Activated CD4-positive, alpha-beta T cell treated with anti-CD3 and anti-CD28 coated beads for 36 hours (primary cell): ENCODE data around the gene ADAMTS20. TPM values are rescaled to one million over a fixed set of nuclear protein-coding genes. Genes with fewer than 3 reads are reported as not detected.

Source experiments
- ATAC-seq: fragments of 200-7000 bp; cut with Tn5 transposase; one replicate; pipeline ENCODE4 v1.10.0; 2021; ENCODE audit warnings: mild to moderate bottlenecking, moderate library complexity
- CTCF ChIA-PET: fragments of 350-600 bp; sonication (Branson Sonifier 250); formaldehyde crosslinking; loops from one replicate; lab custom pipeline; 2021; ENCODE audit warnings: antibody characterized with exemption; lab: Charles Lee
- POLR2A ChIA-PET: fragments of 350-600 bp; sonication (Branson Sonifier 250); formaldehyde crosslinking; loops from one replicate; lab custom pipeline; 2021; ENCODE audit warnings: antibody characterized with exemption, inconsistent platforms; lab: Charles Lee
- DNase-seq: peaks from one replicate; pipeline ENCODE4 v3.0.0-alpha.2; 2020
- H3K27ac Mint-ChIP-seq: one replicate; pipeline ENCODE4 v1.8.0; 2021; ENCODE audit warnings: mixed read lengths
- H3K27me3 Mint-ChIP-seq: one replicate; pipeline ENCODE4 v1.8.0; 2021; ENCODE audit warnings: mixed read lengths
- H3K36me3 Mint-ChIP-seq: one replicate; pipeline ENCODE4 v1.8.0; 2021; ENCODE audit warnings: low read depth, mixed read lengths
- H3K4me1 Mint-ChIP-seq: one replicate; pipeline ENCODE4 v1.8.0; 2021; ENCODE audit warnings: mixed read lengths
- H3K4me3 Mint-ChIP-seq: one replicate; pipeline ENCODE4 v1.8.0; 2021; ENCODE audit warnings: mild to moderate bottlenecking, moderate library complexity, mixed read lengths
- H3K9me3 Mint-ChIP-seq: one replicate; pipeline ENCODE4 v1.8.0; 2021; ENCODE audit warnings: low read depth, mixed read lengths
- intact Hi-C, 2 experiments: fragments of 100-400 bp; cut with DNase I in 1 of 2; cut with micrococcal nuclease in 1 of 2; formaldehyde crosslinking; loops; one replicate each; pipeline versions ENCODE4 v1.14.2 to v1.15.1; 2022 to 2024; cut with DNase I, micrococcal nuclease
- total RNA-seq, 2 experiments: library from RNA; stranded (reverse); gene quantifications; one replicate each; pipeline ENCODE4 v1.2.3, GENCODE V29; 2021

Gene ADAMTS20
- total RNA-seq, 2 experiments from 2014 or later, result not detected

GRCh38 chr12:43333644-43334043 lies 218.4 kb downstream of the ADAMTS20 start:
- no peaks in the 10 kb centered on the region for H3K9me3 Mint-ChIP-seq
- intact Hi-C loops, result no loop called here
- peaks cover 2% of the 10 kb centered on the region for H3K4me1 Mint-ChIP-seq
- no peaks in the 10 kb centered on the region for H3K36me3 Mint-ChIP-seq
- H3K4me3 Mint-ChIP-seq, result no peak overlapping the region
- ATAC-seq (no peak), DNase-seq (no peak)
- ChIA-PET CTCF (no interaction called here), POLR2A (no interaction called here)
- H3K27me3 Mint-ChIP-seq, result peaks cover 4% of the 10 kb centered on the region
- H3K27ac Mint-ChIP-seq, result no peak overlapping the region

- Mint-ChIP-seq H3K9me3 (no peaks in the 10 kb centered on the region), H3K27ac (no peak overlapping the region), H3K4me3 (no peak overlapping the region), H3K36me3 (no peaks in the 10 kb centered on the region), H3K27me3 (peaks cover 4% of the 10 kb centered on the region), H3K4me1 (peaks cover under 1% of the 10 kb centered on the region)
- DNase-seq, result no peak
- intact Hi-C loops, result no loop called here
- CTCF ChIA-PET, result interaction anchor here (0.6 kb wide), 1 partner anchor 31 kb away, joined by 3 read pairs; no protein-coding TSS in a partner anchor
- ATAC-seq, result no peak
- POLR2A ChIA-PET, result no interaction called here
These were observed 218.9 kb downstream of the ADAMTS20 start for GRCh38 chr12:43332977-43333640.

- Mint-ChIP-seq H3K4me3 (no peak overlapping the region), H3K27ac (no peak overlapping the region), H3K9me3 (no peaks in the 10 kb centered on the region), H3K36me3 (no peaks in the 10 kb centered on the region), H3K4me1 (no peaks in the 10 kb centered on the region), H3K27me3 (peaks cover 4% of the 10 kb centered on the region)
- intact Hi-C loops, result no loop called here
- CTCF ChIA-PET, result no interaction called here
- DNase-seq, result no peak
- POLR2A ChIA-PET, result no interaction called here
- no peak for ATAC-seq
These were observed 220.1 kb downstream of the ADAMTS20 start for GRCh38 chr12:43331935-43332334.

- no peak for ATAC-seq
- no peak for DNase-seq
- Mint-ChIP-seq H3K4me1 (no peaks in the 10 kb centered on the region), H3K4me3 (no peak overlapping the region), H3K9me3 (no peaks in the 10 kb centered on the region), H3K27ac (no peak overlapping the region), H3K27me3 (peaks cover 2% of the 10 kb centered on the region), H3K36me3 (no peaks in the 10 kb centered on the region)
- ChIA-PET POLR2A (no interaction called here), CTCF (no interaction called here)
- intact Hi-C loops, result no loop called here
These were observed 222.6 kb downstream of the ADAMTS20 start for GRCh38 chr12:43329375-43329774.

- no peak for ATAC-seq
- peaks cover 2% of the 10 kb centered on the region for H3K27me3 Mint-ChIP-seq
- ChIA-PET POLR2A (no interaction called here), CTCF (no interaction called here)
- H3K9me3 Mint-ChIP-seq, result no peaks in the 10 kb centered on the region
- intact Hi-C loops, result no loop called here
- H3K36me3 Mint-ChIP-seq, result no peaks in the 10 kb centered on the region
- no peaks in the 10 kb centered on the region for H3K4me1 Mint-ChIP-seq
- H3K27ac Mint-ChIP-seq, result no peak overlapping the region
- no peak for DNase-seq
- no peak overlapping the region for H3K4me3 Mint-ChIP-seq
These were observed 226.2 kb downstream of the ADAMTS20 start for GRCh38 chr12:43325786-43326185.

- ATAC-seq (no peak), DNase-seq (no peak)
- Mint-ChIP-seq H3K4me1 (no peaks in the 10 kb centered on the region), H3K9me3 (no peaks in the 10 kb centered on the region), H3K27ac (no peak overlapping the region), H3K27me3 (no peaks in the 10 kb centered on the region), H3K4me3 (no peak overlapping the region), H3K36me3 (no peaks in the 10 kb centered on the region)
- POLR2A ChIA-PET, result no interaction called here
- CTCF ChIA-PET, result no interaction called here
- intact Hi-C loops, result no loop called here
These were observed 231.7 kb downstream of the ADAMTS20 start for GRCh38 chr12:43320281-43320680.

GRCh38 chr12:43318021-43318420 lies 234.0 kb downstream of the ADAMTS20 start:
- Mint-ChIP-seq H3K27ac (no peak overlapping the region), H3K4me1 (no peaks in the 10 kb centered on the region), H3K4me3 (no peak overlapping the region), H3K36me3 (no peaks in the 10 kb centered on the region), H3K9me3 (no peaks in the 10 kb centered on the region), H3K27me3 (no peaks in the 10 kb centered on the region)
- ChIA-PET POLR2A (no interaction called here), CTCF (no interaction called here)
- DNase-seq (no peak), ATAC-seq (no peak)
- intact Hi-C loops, result no loop called here

- Mint-ChIP-seq H3K36me3 (no peaks in the 10 kb centered on the region), H3K9me3 (no peaks in the 10 kb centered on the region), H3K4me3 (no peak overlapping the region), H3K4me1 (no peaks in the 10 kb centered on the region), H3K27me3 (no peaks in the 10 kb centered on the region), H3K27ac (no peak overlapping the region)
- DNase-seq (no peak), ATAC-seq (no peak)
- intact Hi-C loops, result no loop called here
- POLR2A ChIA-PET, result no interaction called here
- CTCF ChIA-PET, result interaction anchor here (0.7 kb wide), 1 partner anchor 288 kb away, joined by 3 read pairs; no protein-coding TSS in a partner anchor
These were observed 234.8 kb downstream of the ADAMTS20 start for GRCh38 chr12:43317156-43317555.

- CTCF ChIA-PET, result interaction anchor here (0.7 kb wide), 1 partner anchor 287 kb away, joined by 3 read pairs; no protein-coding TSS in a partner anchor
- POLR2A ChIA-PET, result no interaction called here
- no peaks in the 10 kb centered on the region for H3K36me3 Mint-ChIP-seq
- no peaks in the 10 kb centered on the region for H3K27me3 Mint-ChIP-seq
- no peak overlapping the region for H3K27ac Mint-ChIP-seq
- intact Hi-C loops, result no loop called here
- DNase-seq (no peak), ATAC-seq (no peak)
- H3K4me1 Mint-ChIP-seq, result no peaks in the 10 kb centered on the region
- no peaks in the 10 kb centered on the region for H3K9me3 Mint-ChIP-seq
- H3K4me3 Mint-ChIP-seq, result no peak overlapping the region
These were observed 235.5 kb downstream of the ADAMTS20 start for GRCh38 chr12:43316520-43316919.

- intact Hi-C loops, result no loop called here
- no peak overlapping the region for H3K27ac Mint-ChIP-seq
- no peaks in the 10 kb centered on the region for H3K36me3 Mint-ChIP-seq
- H3K27me3 Mint-ChIP-seq, result no peaks in the 10 kb centered on the region
- no peak overlapping the region for H3K4me3 Mint-ChIP-seq
- H3K9me3 Mint-ChIP-seq, result no peaks in the 10 kb centered on the region
- ChIA-PET POLR2A (no interaction called here), CTCF (no interaction called here)
- DNase-seq (no peak), ATAC-seq (no peak)
- no peaks in the 10 kb centered on the region for H3K4me1 Mint-ChIP-seq
These were observed 236.0 kb downstream of the ADAMTS20 start for GRCh38 chr12:43315961-43316360.

- DNase-seq (no peak), ATAC-seq (no peak)
- Mint-ChIP-seq H3K27ac (no peak overlapping the region), H3K4me1 (no peaks in the 10 kb centered on the region), H3K27me3 (no peaks in the 10 kb centered on the region), H3K9me3 (peaks cover 1% of the 10 kb centered on the region), H3K4me3 (no peak overlapping the region), H3K36me3 (no peaks in the 10 kb centered on the region)
- ChIA-PET CTCF (interaction anchor here (0.6 kb wide), 1 partner anchor 84 kb away, joined by 3 read pairs; no protein-coding TSS in a partner anchor), POLR2A (no interaction called here)
- intact Hi-C loops, result no loop called here
These were observed 239.0 kb downstream of the ADAMTS20 start for GRCh38 chr12:43312991-43313505.

- H3K4me1 Mint-ChIP-seq, result no peaks in the 10 kb centered on the region
- no peak overlapping the region for H3K4me3 Mint-ChIP-seq
- DNase-seq (no peak), ATAC-seq (no peak)
- H3K9me3 Mint-ChIP-seq, result peaks cover 2% of the 10 kb centered on the region
- no peaks in the 10 kb centered on the region for H3K27me3 Mint-ChIP-seq
- POLR2A ChIA-PET, result no interaction called here
- intact Hi-C loops, result no loop called here
- H3K27ac Mint-ChIP-seq, result no peak overlapping the region
- CTCF ChIA-PET, result no interaction called here
- no peaks in the 10 kb centered on the region for H3K36me3 Mint-ChIP-seq
These were observed 241.4 kb downstream of the ADAMTS20 start for GRCh38 chr12:43310596-43310995.
